AG09309 (cell line): ENCODE results near the gene PADI2.

Experiments
- DNase-seq: peaks from one replicate; pipeline ENCODE4 v3.0.0-alpha.2; 2010; ENCODE audit warnings: low read depth
- H3K4me3 ChIP-seq: 2 replicates; pipeline ENCODE4 v1.5.1; 2011; ENCODE audit warnings: mild to moderate bottlenecking, low read depth, low read length, moderate library complexity; ENCODE audit not compliant: control insufficient read depth
- TF ChIP-seq, protein P1 (sequence below): IDR thresholded peaks from 2 replicates; pipeline ENCODE4 v1.5.1; 2011; ENCODE audit warnings: mild to moderate bottlenecking, low read depth, low read length, inconsistent platforms; ENCODE audit not compliant: insufficient read depth, control insufficient read depth; ENCODE audit errors: missing control alignments

Gene PADI2

DNA sequence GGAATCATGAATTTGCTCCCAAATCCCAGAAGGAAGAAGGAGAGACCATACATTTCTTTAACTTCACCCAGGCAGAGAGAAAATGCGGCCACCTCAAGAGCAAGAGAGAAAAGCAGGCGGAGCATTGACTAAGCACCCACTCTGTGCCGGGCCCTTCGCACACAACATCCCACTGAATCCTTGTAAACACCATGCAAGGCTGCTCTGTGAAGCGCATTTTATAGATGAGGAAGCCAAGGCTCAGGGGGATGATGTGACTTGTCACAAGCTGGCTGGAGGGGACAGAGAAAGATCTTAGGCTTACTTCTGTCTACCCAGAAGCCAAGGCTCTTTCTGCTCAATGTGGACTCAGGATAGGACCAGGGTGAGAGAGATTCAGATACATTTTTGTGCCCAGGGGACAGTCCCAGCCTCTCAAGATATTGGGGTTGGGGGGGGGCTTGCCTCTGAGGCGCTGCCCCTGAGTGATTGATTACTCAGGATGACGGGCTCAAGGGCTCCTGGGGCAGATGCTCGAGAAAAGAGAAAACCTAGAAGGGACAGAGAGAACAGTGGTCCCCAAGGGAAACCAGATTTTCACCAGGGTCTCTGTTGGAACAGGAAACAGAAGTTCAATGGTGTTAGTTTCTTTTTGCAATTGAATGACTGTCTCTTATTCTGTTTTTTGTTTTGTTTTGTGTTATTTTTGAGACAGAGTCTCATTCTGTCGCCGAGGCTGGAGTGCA, 19.5 kb downstream of the PADI2 start:
- no peak for DNase-seq
- TF ChIP-seq, protein P1, sequence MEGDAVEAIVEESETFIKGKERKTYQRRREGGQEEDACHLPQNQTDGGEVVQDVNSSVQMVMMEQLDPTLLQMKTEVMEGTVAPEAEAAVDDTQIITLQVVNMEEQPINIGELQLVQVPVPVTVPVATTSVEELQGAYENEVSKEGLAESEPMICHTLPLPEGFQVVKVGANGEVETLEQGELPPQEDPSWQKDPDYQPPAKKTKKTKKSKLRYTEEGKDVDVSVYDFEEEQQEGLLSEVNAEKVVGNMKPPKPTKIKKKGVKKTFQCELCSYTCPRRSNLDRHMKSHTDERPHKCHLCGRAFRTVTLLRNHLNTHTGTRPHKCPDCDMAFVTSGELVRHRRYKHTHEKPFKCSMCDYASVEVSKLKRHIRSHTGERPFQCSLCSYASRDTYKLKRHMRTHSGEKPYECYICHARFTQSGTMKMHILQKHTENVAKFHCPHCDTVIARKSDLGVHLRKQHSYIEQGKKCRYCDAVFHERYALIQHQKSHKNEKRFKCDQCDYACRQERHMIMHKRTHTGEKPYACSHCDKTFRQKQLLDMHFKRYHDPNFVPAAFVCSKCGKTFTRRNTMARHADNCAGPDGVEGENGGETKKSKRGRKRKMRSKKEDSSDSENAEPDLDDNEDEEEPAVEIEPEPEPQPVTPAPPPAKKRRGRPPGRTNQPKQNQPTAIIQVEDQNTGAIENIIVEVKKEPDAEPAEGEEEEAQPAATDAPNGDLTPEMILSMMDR: no peak

DNA sequence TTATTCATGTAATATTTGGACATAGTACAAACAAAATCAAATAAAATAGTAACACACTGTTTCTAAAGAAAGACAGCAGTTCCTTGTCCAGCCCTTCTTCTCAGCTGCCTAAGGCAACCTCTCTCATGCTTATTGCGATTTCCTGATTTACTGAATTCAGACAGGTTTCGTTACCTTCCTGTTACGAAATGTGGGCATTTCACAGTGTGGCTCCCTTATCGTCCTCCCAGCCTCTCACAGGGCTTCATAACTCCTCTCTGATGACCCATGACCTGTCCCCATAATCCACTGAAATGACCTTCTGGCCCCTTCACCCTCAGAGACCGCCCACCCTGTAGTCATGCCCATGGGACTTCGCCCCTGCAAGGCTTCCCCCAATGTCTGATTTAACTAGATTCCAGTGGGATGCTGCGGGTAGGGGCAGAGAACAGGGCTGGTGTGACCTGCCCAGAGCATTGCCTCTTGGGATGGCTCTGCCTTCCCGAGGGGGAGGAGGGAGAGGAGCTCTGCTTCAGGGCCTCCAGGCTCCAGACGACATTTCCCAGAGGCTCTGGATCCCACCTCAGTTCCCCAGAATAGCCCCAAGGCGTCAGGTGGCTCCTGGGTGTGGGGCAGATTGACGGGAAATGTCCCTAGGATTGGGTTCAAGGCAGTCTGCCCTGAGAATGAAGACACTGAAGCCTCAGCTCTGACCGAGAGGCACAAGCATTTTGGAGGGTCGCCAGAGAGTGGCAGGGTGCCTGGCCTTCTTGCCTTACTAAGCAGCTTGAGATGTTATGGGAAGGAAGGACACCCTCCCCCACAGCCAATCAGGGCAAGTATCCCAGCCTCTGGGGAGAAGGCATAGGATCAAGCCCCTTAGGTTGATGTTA, 20.6 kb downstream of the PADI2 start:
- TF ChIP-seq, protein P1: no peak
- H3K4me3 ChIP-seq: no peak overlapping the region
- no peak for DNase-seq

More for the DNA sequence above, 19.5 kb downstream of the PADI2 start:
- H3K4me3 ChIP-seq: no peak overlapping the region

DNA sequence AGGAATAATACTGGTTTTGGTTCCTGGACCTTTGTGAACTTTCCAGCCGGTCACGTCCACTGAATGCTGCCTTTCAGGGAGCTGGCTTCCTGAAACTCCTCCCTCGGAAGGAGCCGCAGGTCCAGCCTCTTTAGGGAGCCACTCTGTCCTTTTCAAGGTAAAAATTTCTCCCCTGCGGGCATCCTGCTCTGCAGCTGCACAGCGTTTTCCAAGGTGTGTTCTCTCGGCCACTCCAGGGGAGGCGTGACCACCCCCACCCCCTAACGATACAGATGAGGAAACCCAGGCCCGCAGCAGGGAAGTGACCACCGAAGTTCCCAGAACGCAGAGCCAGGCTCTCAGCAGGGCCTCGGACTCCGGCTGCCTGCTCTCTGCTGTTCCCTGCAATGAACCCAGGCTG, 21.5 kb downstream of the PADI2 start:
- TF ChIP-seq, protein P1: no peak
- H3K4me3 ChIP-seq: no peak overlapping the region
- no peak for DNase-seq

DNA sequence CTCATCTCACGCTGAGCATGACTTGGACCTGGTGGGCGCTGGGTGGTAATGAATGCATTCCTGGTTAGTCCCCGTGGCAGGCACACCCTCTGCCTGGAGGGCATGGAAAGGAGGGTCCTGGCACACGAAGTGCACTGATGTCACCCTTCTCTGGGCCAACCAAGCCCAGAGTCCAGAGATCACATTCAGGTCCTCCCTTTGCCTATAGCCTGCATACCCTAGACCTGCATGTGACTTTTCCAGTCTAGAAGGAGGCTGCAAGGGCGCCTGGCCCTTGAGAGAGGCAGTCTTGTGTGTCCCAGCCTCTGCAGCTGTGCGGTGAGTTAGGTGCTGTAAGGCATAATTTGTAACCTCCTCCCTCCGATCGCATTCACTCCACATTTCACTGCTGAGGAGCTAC, 22.1 kb downstream of the PADI2 start:
- DNase-seq: no peak
- TF ChIP-seq, protein P1: no peak
- H3K4me3 ChIP-seq: no peak overlapping the region

DNA sequence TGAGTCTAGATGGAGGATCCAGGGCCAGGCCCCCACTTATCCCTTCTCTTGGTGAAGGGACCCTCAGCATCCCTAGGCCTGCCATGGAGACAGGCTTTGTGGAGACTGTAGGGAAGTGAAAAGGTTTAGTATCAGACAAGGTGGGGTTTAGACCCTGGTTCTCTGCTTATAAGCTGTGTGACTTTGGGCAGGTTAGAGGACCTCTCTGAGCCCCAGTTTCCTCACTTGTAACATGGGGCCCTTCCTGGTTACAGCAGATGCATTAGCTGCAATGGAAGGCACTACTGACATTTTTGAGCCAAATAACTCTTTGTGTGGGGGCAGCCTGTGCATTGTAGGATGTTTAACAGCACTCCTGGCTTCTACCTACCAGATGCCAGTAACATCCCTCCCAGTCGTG, 22.7 kb downstream of the PADI2 start:
- TF ChIP-seq, protein P1: no peak
- DNase-seq: no peak
- H3K4me3 ChIP-seq: no peak overlapping the region

DNA sequence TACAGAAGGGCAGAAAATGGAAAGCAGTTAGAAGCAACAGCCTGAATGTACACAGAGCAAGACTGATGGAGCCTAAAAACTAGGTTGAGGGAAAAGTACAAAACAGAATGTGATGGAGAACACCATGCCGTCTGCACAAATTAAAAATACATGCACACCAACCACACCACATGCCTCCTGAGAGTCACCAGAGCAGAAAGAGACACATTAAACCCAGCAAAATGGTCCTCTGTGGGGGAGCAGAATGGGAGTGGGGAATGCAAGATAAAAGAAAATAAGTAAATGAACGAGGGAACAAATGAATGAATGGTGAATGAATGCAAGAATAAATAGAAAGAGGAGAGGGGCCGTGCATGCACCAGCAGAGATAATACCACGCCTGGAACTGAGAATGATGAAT, 24.1 kb downstream of the PADI2 start:
- DNase-seq: no peak
- TF ChIP-seq, protein P1: no peak
- no peak overlapping the region for H3K4me3 ChIP-seq
